Activated T-cell treated with anti-CD3 and anti-CD28 coated beads for 48 hours (primary cell): ENCODE data around the gene DMXL2.
"Not testable (repeated sequence)": the region's sequence is repeated elsewhere in the genome, so short reads cannot be mapped to it uniquely, and the experiment has no call there.

ENCODE experiments used
- DNase-seq: peaks from one replicate; pipeline ENCODE4 v3.0.0-alpha.2; 2020; ENCODE audit warnings: low read depth

The DMXL2 gene, protein sequence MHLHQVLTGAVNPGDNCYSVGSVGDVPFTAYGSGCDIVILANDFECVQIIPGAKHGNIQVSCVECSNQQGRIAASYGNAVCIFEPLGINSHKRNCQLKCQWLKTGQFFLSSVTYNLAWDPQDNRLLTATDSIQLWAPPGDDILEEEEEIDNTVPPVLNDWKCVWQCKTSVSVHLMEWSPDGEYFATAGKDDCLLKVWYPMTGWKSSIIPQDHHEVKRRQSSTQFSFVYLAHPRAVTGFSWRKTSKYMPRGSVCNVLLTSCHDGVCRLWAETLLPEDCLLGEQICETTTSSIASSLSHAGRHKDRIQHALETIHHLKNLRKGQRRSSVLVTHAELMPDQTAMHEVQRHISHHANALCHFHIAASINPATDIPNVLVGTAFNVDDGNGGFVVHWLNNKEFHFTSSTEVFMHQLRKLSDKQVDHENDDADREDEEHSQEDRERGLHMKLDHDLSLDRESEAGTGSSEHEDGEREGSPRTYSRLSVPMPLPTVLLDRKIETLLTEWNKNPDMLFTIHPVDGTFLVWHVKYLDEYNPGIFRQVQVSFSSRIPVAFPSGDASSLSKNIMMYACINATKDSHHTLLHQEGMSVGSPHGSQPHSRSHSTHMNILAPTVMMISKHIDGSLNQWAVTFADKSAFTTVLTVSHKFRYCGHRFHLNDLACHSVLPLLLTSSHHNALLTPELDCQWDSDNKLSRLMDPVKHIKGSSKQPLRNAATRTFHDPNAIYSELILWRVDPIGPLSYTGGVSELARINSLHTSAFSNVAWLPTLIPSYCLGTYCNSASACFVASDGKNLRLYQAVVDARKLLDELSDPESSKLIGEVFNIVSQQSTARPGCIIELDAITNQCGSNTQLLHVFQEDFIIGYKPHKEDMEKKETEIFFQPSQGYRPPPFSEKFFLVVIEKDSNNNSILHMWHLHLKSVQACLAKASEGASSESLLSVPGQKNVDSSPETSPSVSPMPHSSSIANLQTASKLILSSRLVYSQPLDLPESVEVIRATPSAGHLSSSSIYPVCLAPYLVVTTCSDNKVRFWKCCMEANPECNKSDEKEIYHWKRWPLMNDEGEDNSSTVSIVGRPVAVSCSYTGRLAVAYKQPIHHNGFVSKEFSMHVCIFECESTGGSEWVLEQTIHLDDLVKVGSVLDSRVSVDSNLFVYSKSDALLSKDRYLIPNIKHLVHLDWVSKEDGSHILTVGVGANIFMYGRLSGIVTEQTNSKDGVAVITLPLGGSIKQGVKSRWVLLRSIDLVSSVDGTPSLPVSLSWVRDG (N-terminal part only)

DNA sequence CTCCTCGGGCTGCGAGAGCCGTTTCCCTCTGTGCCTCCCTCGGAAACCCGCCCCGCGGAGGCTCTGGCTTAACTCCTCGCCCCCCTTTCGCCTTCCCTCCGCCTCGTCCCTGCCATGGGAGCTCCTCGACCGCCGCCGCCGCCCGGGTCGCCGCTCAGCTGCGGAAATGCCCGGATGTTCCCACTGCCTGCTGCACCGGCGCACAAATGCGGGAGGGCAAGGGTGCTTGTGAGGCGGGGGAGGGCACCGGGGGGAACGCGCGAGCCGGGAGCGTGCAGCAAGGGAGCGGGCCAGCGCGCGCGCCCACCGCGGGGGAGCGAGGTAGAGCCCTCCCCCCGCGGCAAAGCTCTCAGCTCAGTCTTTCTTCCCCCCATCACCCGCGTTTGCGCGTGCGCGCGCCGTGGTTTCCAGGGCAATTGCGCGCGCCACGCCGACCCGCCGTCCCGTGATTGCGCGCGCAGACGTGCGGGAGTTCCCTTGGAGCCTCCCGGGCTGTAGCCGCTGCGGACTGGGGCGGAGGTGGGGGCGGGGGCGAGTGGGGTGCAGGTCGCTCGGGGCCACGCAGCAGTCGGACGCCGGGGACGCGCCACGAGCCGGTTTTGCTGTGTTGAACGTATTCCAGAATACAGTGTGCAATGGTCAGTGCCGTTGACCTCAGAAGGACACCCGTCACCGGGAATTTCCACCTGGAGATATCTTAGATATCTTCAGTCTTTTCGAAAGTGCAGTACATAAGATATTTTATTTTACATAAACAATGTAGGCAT lies at the start of gene DMXL2:
Gene DMXL2, minus strand, starts transcription at position 168 of the 767 bp plus-strand sequence. CDS start 226 bp downstream, outside the sequence.
- DNase-seq, result peak; percentile 75

DNA sequence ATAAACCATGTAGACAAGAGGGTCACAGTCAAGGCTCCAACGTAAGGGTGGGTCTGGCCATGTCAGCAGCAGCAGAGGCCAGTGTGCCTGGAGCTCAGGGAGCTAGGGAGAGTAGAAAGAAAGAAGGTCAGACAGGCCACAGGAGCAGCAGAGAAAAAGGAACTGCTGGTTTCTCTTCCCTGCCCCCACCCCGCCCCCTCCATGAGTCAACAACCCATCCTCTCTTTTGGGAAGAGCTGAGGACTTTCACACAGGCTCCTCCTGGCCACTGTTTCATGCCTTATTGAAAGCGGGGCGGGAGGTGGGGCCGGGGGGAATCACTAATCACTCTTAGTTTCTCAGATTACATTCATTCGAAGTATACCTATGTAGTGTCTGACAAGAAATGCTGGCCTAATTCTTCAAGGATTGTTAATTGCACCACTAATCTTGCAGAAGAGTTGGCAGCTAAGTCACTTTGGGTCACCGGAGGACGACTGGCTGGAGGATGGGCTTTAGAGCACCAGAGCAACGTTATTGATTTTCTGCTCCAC lies 49.6 kb upstream of the DMXL2 start:
- DNase-seq, result no peak

DNA sequence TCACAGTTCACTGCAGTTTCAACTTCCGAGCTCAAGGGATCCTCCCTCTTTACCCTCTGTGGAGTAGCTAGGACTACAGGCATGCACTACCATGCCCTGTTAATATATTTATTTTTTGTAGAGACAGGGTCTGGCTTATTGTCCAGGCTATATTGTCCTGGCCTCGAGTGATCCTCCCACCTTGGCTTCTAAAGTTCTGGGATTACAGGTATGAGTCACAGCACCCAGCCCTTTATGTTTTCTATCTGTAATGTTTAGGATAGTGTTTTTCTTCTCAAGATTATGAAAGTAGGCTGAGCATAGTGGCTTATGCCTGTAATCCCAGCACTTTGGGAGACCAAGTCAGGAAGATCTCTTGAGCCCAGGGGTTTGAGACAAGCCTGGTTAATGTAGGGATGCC lies 46.8 kb upstream of the DMXL2 start:
- DNase-seq, result no peak

DNA sequence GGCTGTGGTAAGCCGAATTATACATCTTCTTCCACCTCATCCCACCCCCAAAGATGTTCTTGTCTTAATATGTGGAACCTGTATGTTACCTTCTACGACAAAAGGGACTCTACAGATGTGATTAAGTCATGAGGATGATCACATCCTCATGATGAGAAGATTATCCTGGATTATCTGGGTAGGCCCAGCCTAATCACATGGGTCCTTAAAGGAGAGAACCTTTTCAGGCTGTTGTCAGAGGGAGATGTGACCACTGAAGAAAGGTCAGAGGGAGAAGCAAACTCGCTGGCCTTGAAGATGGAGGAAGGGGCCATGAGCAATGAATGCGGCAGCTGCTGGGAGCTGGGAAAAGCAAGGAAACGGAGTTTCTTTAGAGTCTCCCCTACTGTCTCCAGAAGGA lies 45.9 kb upstream of the DMXL2 start:
- no peak for DNase-seq

DNA sequence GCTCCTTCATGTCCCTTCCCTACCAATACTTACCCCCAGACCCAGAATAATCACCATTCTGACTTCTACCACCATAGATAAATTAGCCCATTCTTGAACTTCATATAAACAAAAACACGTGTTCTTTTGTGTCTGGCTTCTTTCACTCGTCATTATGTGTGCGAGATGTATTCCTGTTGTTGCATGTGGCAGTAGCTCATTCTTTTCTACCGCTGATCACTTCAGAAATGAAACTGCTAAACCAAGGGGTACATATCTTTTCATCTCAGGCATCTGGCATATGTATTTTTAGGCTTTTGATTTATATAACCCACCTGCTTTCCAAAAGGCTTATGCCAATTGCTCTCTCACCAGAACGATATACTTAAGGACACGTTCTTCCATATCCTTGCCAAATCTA lies 44.9 kb upstream of the DMXL2 start:
- DNase-seq, result no peak

DNA sequence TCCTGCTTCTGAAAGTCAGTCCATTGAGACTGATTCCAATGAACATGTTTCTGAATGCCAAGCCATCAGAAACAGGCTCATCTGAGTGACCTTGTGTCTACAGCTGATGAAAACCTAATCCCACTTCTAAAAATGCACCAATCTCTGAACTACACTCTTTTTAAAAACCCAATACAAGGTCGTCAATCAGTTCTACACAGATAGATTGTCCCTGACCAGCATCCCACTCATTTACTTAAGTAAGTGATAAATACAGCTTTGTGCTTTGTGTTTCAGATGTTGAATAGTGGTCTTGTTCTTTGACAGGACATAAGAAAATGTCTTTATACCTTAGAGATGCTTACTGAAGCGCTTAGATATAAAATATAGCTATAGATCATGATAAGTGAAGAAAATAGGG lies 38.5 kb upstream of the DMXL2 start:
- DNase-seq, result no peak

DNA sequence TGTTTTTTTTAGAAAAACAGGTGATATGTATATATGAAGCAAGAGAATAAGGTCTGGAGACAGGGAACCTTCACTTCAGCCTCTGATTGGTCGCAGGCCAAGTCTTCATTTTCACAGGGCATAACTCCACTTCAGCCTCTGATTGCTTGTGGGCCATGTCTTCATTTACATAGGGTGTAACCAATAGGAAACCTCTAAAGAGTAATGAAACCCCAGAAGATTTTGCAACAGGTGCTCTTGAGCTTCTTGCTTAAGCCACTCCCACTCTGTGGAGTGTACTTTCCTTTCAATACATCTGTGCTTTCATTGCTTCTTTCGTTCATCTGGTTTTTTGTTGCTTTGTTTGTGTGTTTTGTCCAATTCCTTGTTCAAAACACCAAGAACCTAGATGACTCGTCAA lies 36.1 kb upstream of the DMXL2 start:
- DNase-seq, result no peak

DNA sequence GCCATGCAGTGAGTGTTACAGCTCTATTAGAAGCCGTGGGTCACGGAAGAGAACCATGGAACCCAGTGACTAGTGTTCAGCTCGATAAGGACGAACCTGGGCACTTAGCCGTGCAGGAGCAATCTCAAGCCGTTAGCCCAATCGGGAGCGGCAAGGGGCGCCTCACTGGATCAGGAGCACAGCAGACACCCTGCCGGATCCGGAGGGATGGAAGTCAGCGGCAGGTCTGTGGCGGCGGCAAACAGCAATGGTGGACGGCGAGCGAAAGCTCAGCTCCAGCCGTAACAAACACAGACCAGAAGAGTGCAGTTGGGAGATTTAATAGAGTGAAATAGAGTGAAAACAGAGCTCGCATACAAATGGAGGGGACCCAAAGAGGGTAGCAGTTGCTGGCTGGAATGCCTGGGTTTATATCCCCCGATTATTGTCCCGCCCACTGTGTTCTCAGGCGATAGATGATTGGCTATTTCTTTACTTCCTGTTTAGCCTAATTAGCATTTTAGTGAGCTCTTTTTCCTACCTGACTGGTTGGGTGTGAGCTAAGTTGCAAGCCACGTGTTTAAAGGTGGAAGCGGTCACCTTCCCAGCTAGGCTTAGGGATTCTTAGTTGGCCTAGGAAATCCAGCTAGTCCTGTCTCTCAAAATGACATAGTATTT lies 33.0 kb upstream of the DMXL2 start:
- not testable (repeated sequence) for DNase-seq

DNA sequence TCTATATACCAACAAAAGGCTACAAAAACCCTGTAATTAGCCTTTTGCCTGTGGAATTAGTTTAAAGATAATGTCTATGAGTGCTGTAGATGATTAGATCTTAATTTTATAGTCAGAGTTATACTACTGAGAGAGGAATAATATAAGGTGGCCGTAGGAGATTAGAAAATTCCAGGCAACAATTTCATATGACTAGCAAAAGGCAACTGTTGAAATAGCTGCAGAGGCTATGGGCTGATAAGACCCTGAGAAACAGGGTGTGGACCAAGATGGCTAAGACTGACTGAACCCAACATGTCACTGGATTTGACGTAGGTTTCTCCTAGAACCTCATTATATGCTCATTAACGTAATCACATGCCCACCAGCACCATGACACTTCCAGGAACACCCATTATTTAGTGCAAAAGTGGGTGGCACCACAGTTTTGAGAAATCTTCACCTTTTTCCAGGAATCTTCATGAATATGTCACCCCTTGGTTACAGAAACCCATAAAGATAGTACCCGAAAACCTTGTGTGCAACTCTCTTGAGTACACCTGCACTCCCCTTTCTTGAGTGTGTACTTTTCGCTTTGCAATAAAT lies 29.6 kb upstream of the DMXL2 start:
- DNase-seq, result no peak

DNA sequence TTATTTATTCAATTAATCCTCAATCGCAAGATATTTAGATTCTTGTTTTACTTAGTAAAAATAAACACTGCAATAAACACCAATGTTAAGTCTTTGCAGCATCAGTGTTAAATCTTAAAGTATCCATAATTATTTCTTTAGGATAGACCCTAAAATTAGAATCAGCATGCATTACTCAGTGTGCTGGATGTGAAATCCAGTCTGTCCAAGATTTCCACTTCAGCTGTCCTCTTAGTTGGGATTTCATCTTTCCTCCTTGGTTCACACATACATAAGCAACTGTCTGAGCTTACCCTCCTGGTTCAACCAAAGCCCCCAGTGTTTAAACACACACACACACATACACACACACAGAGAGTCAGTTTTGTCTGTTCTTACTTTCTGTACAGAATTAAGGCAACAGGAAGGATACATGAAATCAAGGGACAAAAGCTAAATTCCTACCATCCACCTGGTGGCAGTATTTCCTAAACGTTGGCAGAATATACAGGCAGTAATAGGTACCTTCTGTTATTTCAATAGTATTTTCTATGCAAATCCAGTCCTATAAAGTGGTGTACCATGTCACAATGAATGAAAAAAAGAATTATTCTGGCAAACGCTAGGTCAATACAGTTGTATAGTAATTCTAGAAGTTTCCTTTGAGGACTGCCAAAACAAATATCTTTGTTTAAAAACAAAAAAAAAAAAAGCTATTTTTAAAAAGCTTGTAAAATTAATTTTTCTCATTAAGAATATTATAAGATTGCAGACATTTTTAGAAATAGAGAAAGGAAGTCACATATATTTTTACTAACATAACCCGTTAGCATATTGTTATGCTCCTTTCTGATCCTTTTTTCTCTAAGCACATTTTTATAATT lies 27.3 kb upstream of the DMXL2 start:
- peak; percentile 4 for DNase-seq

DNA sequence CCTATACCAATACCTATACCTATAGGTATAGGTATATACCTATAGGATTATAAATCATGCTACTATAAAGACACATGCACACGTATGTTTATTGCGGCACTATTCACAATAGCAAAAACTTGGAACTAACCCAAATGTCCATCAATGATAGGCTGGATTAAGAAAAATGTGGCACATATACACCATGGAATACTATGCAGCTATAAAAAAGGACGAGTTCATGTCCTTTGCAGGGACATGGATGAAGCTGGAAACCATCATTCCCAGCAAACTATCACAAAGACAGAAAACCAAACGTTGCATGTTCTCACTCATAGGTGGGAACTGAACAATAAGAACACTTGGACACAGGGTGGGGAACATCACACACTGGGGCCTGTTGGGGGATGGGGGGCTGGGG lies 26.1 kb upstream of the DMXL2 start:
- not testable (repeated sequence) for DNase-seq

DNA sequence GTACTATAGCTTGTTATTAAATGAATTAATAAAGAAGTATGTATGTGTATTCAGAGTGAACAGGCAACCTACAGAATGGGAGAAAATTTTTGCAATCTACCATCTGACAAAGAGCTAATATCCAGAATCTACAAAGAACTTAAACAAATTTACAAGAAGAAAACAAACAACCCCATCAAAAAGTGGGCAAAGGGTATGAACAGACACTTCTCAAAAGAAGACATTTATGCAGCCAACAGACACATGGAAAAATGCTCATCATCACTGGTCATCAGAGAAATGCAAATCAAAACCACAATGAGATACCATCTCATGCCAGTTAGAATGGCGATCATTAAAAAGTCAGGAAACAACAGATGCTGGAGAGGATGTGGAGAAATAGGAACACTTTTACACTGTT lies 25.5 kb upstream of the DMXL2 start:
- not testable (repeated sequence) for DNase-seq

DNA sequence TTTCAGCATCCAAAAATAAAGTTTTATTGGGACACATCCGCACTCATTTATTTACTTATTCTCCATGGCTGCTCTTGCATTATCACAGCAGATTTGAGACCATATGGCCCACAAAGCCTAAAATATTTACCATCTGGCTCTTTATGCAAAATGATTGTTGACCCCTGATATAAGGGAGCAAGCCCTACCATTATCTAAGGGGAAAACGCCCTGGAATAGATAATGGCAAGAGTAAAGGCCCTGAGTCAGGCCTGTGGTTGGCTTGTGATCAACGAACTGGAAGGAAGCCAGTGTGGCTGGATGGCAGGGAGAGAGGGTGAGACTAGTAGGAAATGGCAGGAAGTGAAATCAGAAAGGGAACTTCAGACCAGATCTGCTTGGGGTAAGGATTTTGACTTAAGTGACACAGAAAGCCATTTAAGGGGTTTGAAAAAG lies 24.6 kb upstream of the DMXL2 start:
- no peak for DNase-seq

DNA sequence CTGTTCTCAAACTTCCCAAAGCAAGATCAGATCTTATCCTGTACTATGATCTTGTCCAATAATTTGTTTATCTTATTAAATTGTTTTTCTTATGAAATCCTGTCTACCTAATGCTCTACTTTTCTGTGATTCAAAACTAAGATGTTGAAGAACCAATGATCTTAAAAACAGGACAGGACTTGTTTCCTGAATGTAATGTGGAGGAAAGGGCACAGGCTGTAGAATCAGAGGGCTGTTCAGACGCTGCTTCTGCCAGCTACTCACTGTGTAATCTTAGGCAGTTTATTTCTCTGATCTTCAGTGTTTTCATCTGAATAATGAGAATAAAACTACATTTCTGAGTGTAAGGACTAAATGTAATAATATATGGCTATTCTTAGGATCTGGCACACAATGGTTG lies 20.1 kb upstream of the DMXL2 start:
- no peak for DNase-seq

DNA sequence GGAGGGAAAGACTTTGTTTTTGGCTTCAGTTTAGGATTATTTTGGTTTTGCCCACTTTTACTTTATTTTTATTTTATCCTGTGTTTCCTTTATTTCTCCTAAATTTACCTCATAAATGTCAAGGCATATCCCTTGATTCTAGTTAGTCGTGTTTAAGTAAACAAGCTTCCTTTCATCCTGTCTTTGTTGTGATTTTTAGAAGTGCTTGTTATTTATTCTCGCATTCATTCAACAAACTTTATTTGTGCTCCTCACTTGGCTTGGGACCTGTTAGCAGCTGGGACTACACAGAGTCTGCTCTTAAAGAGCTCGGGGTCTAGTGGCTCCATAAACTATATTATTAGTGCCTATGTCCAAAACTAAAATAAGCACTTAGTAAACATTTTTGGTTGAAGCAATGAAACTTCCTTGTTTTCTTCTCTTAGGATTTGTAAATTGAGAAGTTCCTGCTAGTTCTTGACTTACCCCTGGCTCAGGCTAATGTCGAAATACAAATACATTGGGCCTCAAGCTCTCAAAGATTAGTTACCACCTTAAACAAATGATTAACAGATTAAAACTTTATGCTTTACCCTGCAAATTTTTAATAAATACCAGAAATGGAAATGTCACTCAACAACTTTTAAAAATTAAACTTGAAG lies 19.0 kb upstream of the DMXL2 start:
- DNase-seq, result no peak

DNA sequence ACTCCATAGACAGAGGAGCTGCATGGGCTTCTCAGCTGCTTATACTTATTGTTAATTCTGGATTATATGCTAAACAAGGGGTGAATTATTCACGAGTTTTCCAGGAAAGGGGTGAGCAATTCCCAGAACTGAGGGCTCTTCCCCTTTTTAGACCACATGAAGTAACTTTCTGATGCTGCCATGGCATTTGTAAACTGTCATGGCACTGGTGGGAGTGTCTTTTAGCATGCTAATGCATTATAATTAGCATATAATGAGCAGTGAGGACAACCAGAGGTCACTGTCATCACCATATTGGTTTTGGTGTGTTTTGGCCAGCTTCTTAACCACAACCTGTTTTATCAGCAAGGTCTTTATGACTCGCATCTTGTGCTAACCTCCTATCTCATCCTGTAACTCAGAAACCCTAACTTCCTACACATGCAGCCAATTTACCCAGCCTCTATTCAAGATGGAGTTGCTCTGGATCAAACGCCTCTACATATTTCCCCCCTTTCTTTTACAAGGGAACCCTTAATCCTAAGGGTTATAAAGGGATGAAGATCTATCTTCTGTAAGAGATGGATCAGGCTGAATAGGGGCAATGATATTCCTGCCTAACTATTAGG lies 12.1 kb upstream of the DMXL2 start:
- DNase-seq, result peak; percentile 1

DNA sequence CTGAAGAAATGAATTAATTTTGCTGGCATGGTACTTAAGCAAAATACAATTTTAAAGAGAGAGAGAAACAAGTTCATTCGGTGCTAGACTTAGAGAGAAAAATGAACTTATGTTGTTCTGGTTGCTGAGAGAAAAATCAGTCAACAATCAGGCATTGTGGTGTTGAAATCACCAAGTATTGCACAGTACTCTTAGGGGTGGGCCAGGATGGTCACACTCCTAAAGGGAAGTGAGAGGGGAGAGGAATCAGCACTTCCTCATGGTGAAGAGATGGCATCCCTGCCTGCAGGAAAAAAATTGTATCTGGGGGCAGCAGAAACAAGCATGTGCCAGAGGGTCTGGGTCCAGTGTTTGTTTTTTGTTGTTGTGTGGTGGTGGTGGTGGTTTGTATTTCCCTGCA lies 7.0 kb upstream of the DMXL2 start:
- no peak for DNase-seq

DNA sequence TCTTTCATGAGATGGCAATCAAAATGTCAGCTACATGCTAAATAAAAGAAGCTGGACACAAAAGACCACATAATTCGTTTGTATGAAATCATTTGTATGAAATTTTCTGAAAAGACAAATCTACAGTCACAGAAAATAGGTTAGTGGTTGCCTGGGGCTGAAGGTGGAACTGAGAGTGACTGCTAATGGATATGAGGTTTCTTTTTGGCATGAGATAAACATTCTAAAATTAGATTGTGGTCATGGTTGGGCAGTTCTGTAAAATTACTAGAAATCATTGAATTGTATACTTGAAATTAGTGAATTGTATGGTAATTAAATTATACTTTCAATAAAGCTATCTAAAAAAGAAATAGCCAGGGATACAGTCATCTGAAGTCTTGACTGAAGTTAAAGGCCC lies 2.7 kb upstream of the DMXL2 start:
- DNase-seq, result no peak
